T-helper 2 cell treated with Interferon-gamma antibody and Interleukin-4, amounts not matched to agents 100 ng/mL and 5 ng/mL, for 36 hours (primary cell): ENCODE results near the gene MRPL54. TPM values are rescaled to one million over a fixed set of nuclear protein-coding genes. Genes with fewer than 3 reads are reported as not detected.

ENCODE experiments used
- intact Hi-C: fragments of 100-400 bp; cut with micrococcal nuclease; formaldehyde crosslinking; loops from one replicate; pipeline ENCODE4 v1.15.1; 2023
- total RNA-seq: library from RNA; stranded (reverse); gene quantifications from 2 replicates; pipeline ENCODE4 v1.2.3, GENCODE V29; 2022

MRPL54 gene
- 100 and 105 TPM in 2 replicates for total RNA-seq

DNA sequence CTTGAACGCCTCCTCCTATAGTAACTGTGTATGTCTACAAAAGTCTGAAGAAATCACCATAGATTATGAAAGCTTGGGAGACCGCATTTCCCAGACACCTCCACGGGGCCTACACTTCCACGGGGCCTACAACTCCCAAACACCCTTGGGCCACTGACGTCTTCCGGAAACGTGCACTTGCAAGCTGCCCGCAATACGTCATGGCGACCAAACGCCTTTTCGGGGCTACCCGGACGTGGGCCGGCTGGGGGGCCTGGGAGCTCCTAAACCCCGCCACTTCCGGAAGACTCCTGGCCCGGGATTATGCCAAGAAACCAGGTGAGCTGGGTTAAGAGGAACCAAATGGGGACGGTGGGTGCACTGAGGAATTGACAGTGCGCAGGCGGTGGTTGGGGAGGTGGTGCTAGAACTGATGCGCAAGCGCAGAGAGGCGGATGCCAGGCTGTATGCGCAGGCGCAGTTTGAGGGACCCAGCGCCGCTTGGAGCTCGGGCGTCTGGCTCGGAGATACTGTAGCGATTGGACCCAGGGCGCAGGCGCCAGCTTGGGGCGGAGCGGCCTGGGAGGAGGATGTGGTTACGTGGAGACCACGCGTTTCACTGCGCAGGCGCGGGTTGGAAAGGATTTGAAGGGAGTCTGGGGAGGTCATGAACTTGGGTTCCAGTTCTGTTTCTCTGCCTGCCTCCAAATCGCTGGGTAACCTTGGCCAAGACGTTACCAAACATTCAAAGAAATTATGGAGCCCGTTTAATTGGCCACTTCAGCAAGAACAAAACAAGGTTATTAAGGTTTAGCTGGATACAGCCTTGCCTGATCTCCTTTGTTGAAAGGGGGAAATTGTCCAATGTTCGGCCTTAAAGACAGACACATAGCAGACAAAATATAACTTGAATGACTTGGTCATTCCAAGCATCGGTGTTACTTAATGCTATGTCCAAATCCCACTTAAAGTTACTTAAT lies at the start of gene MRPL54:
Gene MRPL54, plus strand, starts transcription at position 182 of the 959 bp plus-strand sequence. Its CDS starts 19 bp downstream, at position 201.
- intact Hi-C loops: loop anchor here (2.0 to 5.0 kb wide), 5 partner anchors 50 to 484 kb away; partner anchors contain the start of genes EEF2, PIP5K1C and YJU2

DNA sequence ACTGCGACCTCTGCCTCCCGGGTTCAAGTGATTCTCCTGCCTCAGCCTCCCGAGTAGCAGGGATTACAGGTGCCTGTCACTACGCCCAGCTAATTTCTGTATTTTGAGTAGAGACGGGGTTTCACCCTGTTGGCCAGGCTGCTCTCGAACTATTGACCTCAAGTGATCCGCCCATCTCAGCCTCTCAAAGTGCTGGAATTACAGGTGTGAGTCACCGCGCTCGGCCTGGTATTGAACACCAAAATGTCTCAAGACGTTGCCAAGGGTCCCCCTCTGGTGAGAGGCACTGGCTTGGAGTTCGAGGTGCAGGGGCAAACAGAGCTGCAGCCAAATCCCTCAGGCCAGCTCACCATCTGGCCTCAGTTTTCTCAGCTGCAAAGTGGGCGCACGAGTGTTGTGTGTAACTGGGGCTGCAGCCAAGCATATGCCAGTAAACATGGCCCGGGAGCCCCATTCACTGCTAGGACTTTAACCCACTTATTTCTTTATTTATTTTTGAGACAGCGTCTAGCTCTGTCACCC lies 46.3 kb upstream of the MRPL54 start:
- intact Hi-C loops: no loop called here

DNA sequence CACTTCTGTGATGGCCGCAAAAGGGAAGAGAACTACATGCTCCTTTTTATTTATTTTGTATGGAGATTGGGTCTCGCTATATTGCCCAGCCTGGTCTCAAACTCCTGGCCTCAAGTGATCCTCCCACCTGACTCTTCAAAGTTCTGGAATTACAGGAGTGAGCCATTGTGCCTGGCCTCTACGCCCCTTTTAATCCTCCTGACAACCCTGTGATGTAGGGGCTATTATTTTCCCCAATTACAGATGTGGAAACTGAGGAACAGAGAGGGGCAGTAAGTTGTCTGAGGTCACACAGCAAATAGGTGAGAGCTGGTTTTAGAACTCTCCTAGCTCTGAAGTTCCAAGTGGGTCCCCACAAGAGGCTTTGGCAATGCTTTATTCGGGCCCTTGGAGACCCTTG lies 42.6 kb upstream of the MRPL54 start:
- intact Hi-C loops: no loop called here

DNA sequence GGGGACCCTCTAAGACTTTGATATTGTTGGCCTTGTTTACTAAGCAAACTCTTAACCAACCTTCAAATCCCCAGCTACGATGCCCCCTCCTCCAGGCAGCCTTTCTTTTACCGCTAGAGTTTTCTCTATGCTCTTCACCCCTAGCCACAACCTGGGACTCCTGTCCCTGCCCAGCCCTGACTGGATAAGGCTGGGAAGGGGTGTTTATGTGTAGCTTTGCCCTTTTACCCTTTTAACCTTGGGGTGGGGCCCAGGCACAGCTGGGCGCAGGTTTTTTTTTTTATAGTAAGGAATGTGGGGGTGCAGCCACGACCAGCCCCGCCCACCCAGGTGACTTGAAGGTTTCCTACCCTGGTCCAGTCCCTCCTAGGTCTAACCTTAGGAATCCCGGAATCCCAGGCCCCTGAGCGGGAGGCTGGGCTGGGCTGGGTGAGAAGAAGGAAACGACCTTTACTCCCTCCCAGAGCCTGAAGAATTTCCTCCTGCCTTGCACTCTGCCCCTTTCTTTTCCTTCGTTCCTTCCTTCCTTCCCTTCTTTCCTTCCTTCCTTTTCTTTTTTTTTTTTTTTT lies 42.0 kb upstream of the MRPL54 start:
- intact Hi-C loops: no loop called here

DNA sequence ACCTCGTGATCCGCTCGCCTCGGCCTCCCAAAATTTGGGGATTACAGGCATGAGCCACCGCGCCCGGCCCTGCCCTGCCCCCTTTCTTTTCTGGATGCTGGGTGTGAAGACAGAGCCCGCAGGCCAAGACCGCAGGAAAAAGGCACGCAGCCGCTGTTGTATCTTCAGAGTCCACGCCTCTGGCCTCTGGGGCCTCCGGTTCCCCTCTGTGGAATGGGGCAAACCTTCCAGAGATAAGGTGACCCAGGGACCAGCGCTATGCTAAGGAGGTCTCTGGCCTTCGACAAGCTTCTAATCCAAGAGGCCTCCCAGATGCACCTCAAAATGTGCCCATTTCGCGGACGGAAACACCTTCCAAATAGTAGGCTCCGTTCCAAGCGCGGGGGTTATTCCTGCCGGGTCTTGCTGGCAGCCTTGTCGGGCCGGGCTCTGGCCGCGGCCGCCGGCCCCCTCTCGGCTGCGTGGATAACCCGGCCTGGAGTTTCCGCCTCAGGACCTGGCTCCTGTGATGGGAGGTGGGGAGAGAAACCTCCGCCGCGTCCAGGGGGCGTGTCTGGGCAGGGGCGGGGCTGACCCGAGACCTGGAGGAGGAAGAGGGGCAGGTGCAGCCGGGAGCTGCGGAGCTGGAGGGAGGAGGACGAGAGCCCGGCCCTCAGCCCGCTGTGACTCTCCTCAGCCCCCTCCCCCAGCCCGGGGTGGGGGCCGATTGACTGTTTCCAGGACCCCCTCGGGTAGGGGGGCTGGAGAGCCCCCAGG lies 41.2 kb upstream of the MRPL54 start:
- intact Hi-C loops: no loop called here

DNA sequence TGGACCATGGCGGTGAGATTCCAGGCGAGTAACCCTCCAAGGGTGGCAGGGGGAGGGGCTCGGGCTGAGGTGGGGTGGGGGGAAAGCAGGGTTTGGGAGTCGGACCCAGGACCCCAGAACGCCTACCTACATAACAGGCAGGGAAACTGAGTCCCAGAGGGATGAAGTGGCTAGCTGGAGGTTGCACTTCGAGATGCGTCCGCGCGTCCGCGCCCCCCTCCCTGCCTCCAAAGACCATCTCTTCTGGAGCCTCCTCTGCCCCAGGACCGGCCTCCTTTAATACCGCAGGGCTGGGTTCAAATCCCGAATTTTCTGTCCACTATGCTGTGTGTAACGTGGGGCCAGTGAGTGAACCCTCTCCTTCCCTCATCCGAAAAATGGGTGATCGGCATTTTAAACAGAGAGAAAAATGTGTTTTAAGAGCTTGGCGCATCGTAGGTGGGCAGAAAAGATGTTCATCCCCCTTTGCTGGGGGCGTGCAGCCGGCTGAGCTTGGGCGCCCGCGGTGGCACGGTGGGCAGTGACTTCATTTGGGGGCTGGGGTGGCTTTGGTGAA lies 40.5 kb upstream of the MRPL54 start:
- intact Hi-C loops: no loop called here

DNA sequence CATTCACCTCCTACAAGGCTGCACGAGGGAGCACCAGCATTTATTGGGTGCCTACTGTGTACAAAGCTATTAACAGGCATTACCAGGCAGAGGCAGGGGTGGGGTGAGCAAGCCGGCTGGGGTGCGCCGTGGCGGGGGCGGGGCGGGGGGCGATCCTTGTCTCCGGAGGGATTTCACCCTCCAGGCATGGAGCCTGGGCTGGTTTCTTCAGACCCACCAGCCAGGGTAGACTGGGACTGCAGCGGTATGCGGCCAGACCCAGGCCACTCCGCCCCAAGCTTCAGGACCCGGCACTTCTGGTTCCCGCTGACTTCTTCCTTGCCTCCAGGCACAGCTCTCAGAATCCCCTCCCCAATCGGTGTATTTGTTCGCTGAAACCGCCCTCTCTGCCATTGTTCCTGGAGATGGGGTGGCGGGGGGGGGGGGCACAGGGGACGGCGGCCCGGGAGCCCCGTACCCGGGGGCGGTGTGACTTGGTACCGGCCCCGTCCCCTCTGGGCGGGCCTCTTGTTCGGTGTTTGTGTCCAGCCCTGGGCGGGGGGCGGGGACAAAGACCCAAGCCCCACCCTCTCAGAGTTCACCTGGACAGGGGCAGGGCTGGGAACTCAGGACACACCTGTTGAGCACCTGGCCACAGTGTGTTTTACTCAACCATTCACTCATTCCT lies 39.9 kb upstream of the MRPL54 start:
- intact Hi-C loops: no loop called here

DNA sequence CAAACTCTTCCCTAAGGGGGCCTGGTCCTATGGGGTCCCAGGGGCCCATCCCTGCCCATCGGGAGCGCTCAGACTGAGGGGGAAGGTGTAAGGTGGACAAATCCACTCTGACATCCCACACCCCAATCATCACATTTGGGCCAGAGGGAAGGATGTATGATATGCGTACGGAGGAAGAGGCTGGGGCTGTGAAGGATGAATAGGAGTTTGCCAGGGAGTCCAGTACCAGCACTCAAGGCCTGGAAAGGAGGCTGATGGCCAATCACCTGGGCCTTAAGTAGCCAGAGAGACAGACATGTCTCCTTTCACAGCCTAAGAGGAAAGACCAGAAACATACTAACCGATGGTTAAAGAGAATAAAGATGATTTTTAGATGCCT lies 39.4 kb upstream of the MRPL54 start:
- intact Hi-C loops: no loop called here

DNA sequence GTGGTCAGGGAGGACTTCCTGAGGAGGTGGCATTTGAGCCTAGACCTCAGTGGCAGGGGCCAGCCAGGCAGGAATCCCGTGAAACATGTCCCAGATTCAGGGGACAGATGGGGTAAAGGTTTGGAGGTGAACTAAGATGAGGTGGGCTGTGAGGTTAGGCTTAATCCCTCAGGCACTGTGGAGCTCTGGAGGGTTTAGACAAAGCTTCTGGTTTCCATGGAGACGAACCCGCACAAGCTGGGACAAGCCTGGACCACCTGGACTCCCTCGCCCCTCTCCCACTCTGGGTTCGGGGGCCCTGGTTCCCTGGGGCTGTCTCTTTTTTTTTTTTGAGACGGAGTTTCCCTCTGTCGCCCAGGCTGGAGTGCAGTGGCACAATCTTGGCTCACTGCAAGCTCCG lies 38.6 kb upstream of the MRPL54 start:
- intact Hi-C loops: no loop called here

DNA sequence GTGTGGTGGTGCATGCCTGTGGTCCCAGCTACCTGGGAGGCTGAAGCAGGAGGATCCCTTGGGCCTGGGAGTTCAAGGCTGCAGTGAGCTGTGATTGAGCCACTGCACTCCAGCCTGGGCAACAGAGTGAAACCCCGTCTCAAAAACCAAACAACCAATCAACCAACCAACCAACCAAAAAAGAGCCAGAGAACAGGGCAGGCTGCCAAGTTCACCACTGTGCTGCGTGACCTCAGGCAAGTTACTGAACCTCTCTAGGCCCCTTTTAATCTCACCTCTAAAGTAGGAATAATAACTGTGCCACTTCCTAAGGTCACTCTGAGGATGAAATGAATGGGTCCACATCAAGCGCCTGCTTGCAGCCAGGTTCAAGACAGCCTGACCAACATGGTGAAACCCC lies 37.4 kb upstream of the MRPL54 start:
- intact Hi-C loops: no loop called here

DNA sequence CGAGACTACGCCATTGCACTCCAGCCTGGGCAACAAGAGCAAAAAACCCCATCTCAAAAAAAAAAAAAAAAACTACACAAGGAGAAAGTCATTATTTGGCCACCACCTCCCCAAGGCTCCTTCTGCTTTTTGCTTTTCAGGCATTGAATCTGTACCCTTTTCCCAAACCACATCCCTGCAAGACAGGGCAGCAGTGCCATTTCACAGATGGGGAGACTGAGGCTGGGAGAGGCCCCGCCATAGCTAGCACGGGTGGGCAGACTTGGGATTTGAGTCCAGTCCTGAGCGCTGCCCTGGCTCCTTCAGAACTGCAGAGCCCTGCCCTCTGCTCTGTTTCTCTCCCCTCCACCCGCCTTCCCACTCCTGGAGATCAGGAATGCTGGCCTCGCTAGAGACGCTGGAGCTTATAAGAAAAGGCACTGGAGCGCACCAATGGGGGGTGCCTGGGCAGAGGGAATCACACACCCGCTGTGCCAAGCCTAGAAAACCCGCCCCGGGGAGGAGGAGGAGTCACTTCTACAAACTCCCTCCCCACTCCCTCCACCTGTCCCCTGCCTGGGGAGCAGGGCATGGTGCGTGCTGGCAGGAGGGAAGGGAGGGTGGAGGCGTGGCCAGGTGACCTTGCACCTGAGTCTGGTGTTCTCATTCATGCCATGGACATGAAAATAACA lies 36.7 kb upstream of the MRPL54 start:
- intact Hi-C loops: no loop called here

DNA sequence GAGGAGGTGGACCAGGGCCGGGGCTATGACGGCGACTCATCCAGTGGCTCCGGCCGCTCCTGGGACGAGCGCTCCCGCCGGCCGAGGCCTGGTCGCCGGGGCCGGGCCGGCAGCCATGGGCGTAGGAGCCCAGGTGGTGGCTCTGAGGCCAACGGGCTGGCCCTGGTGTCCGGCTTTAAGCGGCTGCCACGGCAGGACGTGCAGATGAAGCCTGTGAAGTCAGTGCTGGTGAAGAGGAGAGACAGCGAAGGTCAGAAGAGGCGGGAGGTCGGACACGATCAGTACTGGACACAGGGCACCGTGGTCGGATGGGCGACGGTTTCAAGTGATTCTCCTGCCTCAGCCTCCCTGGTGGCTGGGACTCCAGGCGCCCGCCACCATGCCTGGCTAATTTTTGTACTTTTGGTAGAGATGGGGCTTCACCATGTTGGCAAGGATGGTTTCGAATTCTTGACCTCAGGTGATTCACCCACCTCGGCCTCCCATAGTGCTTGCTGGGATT lies 32.0 kb upstream of the MRPL54 start:
- intact Hi-C loops: no loop called here

DNA sequence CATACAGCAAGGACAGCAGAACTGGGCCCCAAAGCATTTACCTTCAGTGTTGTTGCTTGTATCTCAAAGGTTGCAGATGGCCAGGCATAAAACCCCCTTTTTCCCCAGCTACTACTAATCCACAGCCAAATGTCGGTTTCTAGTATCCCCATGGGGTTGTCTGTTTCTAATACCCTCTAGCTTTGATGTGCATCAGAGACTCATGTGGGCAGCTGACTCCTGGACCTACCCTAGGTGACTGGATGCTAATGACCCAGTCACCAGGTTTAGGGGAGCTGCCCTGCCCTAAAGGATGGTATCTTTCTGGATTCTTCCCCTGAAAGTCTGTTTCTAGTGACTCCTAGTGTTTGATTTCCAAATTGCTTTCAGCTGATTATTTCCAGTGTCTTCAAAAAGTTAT lies 30.4 kb upstream of the MRPL54 start:
- intact Hi-C loops: no loop called here

DNA sequence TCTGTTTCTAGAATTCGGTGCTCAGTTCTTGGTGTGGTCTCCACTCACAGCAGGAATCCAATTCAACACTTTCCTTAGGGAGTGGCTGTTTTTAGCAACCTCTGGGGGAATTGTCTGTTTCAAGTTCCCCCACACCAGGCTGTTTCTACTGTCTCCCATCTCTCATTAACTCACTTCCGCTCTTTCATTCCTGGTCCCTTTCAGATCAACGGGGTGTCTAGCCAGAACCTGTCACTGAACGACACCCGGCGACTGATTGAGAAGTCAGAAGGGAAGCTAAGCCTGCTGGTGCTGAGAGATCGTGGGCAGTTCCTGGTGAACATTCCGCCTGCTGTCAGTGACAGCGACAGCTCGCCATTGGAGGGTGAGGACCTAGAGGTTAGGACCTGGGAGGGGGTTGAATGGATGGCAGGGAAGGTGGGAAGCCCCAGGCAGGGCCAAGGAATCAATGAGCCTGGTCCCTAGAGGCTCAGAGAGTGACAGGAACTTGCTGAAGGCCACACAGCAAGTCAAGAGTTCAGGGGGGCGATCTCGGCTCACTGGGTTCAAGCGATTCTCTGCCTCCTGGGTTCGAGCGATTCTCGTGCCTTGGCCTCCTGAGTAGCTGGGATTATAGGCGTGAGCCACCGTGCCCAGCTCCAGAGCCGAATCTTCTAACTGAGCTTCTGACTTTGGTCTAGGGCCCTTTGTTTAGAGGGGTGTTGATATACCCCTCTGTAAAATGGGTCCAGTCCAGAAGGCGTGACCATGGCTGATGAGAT lies 28.8 kb upstream of the MRPL54 start:
- intact Hi-C loops: no loop called here

DNA sequence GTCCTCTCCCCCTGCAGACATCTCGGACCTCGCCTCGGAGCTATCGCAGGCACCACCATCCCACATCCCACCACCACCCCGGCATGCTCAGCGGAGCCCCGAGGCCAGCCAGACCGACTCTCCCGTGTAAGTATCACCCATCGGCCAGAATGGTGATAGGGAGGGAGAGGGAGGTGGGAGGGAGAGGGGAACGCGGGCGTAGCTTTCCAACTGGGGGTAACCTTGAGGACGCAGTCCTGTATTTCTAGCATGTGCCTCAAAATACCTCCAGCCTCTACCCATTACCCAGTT lies 28.2 kb upstream of the MRPL54 start:
- intact Hi-C loops: no loop called here

DNA sequence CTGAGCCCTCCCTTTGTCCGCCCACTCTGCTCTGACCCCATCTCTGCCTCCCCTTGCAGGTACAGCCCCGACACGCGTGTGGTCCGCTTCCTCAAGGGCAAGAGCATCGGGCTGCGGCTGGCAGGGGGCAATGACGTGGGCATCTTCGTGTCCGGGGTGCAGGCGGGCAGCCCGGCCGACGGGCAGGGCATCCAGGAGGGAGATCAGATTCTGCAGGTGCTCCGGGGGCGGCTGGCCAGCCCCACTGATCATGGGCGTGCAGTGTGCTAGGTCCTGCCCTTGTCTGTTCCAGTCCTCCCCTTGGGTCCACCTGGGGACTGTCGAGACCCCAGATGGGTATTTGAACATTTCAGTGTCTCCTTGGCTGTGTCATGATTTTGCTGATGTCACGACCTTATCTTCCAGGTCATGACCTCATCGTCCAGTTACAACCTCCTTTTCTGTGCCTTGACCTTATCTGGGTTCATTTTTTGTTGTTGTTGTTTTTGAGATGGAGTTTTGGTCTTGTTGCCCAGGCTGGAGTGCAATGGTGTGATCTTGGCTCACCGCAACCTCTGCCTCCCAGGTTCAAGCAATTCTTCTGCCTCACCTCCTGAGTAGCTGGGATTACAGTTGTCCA lies 26.3 kb upstream of the MRPL54 start:
- intact Hi-C loops: no loop called here

DNA sequence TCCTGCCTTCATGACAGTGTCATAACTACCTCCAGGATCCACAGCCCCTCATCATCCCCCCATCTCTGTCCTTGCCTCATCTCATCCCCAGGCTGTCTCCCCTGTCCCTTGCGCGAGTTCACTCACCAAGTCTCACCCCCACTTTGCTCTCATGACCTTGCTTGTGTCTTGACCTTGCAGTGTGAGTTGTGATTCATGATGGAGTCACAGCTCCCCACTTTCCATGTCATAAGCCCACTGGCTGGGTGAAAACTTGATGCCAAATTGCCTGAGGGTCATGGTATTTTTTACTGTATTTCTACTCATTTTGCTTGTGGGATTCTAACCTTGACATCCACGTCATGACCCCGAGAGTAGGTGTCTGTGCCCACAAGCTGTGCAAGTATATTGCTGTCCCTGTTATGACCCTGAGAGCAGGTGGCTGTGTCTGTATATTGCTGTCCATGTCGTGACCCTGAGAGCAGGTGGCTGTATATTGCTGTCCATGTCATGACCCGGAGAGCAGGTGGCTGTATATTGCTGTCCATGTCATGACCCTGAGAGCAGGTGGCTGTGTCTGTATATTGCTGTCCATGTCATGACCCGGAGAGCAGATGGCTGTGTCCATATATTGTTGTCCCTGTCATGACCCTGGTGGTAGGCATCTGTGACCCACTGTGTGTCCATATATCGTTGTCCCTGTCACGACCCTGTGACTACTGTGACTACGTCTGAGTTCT lies 24.8 kb upstream of the MRPL54 start:
- intact Hi-C loops: no loop called here

DNA sequence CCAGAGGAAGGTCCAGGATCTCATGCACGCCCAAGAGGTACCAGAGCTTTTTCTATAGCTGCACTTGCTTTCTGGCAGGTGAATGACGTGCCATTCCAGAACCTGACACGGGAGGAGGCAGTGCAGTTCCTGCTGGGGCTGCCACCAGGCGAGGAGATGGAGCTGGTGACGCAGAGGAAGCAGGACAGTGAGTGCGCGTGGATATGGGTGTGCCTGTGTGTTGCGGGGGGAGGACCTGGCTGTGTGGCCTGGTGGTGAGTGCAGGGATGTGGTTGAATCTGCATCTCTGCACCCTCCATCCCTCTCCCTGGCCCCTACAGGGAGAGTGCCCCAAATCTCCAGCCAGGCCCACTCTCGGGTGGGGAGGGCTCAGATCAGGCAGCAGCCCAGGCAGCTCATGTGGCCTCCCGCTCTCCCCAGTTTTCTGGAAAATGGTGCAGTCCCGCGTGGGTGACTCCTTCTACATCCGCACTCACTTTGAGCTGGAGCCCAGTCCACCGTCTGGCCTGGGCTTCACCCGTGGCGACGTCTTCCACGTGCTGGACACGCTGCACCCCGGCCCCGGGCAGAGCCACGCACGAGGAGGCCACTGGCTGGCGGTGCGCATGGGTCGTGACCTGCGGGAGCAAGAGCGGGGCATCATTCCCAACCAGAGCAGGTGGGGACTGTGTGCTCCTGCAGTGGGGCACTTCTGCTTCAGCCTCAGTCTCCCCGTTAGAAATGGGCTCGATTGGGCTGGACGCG lies 23.8 kb upstream of the MRPL54 start:
- intact Hi-C loops: no loop called here
